HEK293 (cell line): Measurements from ENCODE around the gene AEN.

Experiments used
- CTCF ChIA-PET: fragments of 350-600 bp; formaldehyde crosslinking; extraction: SDS; loops from one replicate; lab custom pipeline; 2021; ENCODE audit warnings: antibody characterized with exemption; lab: Yijun Ruan, JAX
- POLR2A ChIA-PET: fragments of 300-600 bp; formaldehyde crosslinking; extraction: SDS; loops from one replicate; lab custom pipeline; 2020; ENCODE audit warnings: antibody characterized with exemption, inconsistent platforms; lab: Yijun Ruan, JAX
- H3K27ac ChIP-seq: fragments of 200-500 bp; sonication (Bioruptor generic); 2 replicates; pipeline ENCODE4 v1.5.1; 2014; ENCODE audit warnings: low read depth, low read length, control low read depth, inconsistent platforms; ENCODE audit errors: extremely low read depth
- H3K36me3 ChIP-seq, 2 experiments: fragments of 200-500 bp in 1 of 2; sonication (Bioruptor generic) in 1 of 2; 1 replicate in 1 of 2; 2 replicates in 1 of 2; pipeline ENCODE4 v1.5.1; 2014 to 2017; ENCODE audit warnings: inconsistent platforms in 2 of 2, low read length in 2 of 2; ENCODE audit not compliant: control insufficient read depth in 2 of 2, insufficient read depth in 1 of 2
- H3K4me1 ChIP-seq: fragments of 200-500 bp; sonication (Bioruptor generic); 2 replicates; pipeline ENCODE4 v1.5.1; 2014; ENCODE audit warnings: mild to moderate bottlenecking, low read length, inconsistent platforms; ENCODE audit not compliant: control insufficient read depth, insufficient read depth
- H3K4me3 ChIP-seq: 2 replicates; pipeline ENCODE4 v1.5.1; 2011; ENCODE audit warnings: low read depth, mild to moderate bottlenecking, control low read depth, low read length, moderate library complexity
- H3K9me3 ChIP-seq: fragments of 200-500 bp; sonication (Bioruptor generic); 2 replicates; pipeline ENCODE4 v1.5.1; 2014; ENCODE audit warnings: low read depth, low read length, inconsistent platforms; ENCODE audit not compliant: control insufficient read depth, insufficient read depth
- KLF8 ChIP-seq: fragments of 450-650 bp; formaldehyde crosslinking; IDR thresholded peaks from 2 replicates; pipeline ENCODE4 v1.5.1; 2016; ENCODE audit warnings: missing biosample characterization, missing genetic modification characterization
- YY2 ChIP-seq: fragments of 450-650 bp; formaldehyde crosslinking; IDR thresholded peaks from 2 replicates; pipeline ENCODE4 v1.5.1; 2016; ENCODE audit warnings: missing biosample characterization, missing genetic modification characterization
- ZBTB21 ChIP-seq: fragments of 450-650 bp; formaldehyde crosslinking; IDR thresholded peaks from 2 replicates; pipeline ENCODE4 v1.5.1; 2017; ENCODE audit warnings: missing biosample characterization, missing genetic modification characterization
- ZFP3 ChIP-seq: fragments of 450-650 bp; formaldehyde crosslinking; IDR thresholded peaks from 2 replicates; pipeline ENCODE4 v1.5.1; 2016; ENCODE audit warnings: low read depth, missing biosample characterization, missing genetic modification characterization
- ZNF19 ChIP-seq: fragments of 450-650 bp; formaldehyde crosslinking; IDR thresholded peaks from 2 replicates; pipeline ENCODE4; 2016; ENCODE audit warnings: missing biosample characterization, missing genetic modification characterization, low read depth
- ZNF214 ChIP-seq: fragments of 450-650 bp; formaldehyde crosslinking; IDR thresholded peaks from 2 replicates; pipeline ENCODE4 v1.5.1; 2017; ENCODE audit warnings: missing biosample characterization, mild to moderate bottlenecking, missing genetic modification characterization, borderline replicate concordance
- ZNF366 ChIP-seq: fragments of 450-650 bp; formaldehyde crosslinking; conservative IDR thresholded peaks from 2 replicates; pipeline ENCODE4 v1.5.1; 2016; ENCODE audit warnings: missing biosample characterization, missing genetic modification characterization
- ZNF391 ChIP-seq: fragments of 450-650 bp; formaldehyde crosslinking; IDR thresholded peaks from 2 replicates; pipeline ENCODE4 v1.5.1; 2016; ENCODE audit warnings: low read depth, missing biosample characterization, missing genetic modification characterization, borderline replicate concordance
- ZNF394 ChIP-seq: fragments of 450-650 bp; formaldehyde crosslinking; IDR thresholded peaks from 2 replicates; pipeline ENCODE4 v1.5.1; 2016; ENCODE audit warnings: missing biosample characterization, missing genetic modification characterization, mild to moderate bottlenecking, moderate library complexity, borderline replicate concordance
- ZNF514 ChIP-seq: fragments of 450-650 bp; formaldehyde crosslinking; IDR thresholded peaks from 2 replicates; pipeline ENCODE4 v1.5.1; 2016; ENCODE audit warnings: missing biosample characterization, missing genetic modification characterization
- ZNF623 ChIP-seq: fragments of 450-650 bp; formaldehyde crosslinking; IDR thresholded peaks from 2 replicates; pipeline ENCODE4 v1.5.1; 2016; ENCODE audit warnings: missing biosample characterization, missing genetic modification characterization
- ZNF658 ChIP-seq: fragments of 450-650 bp; formaldehyde crosslinking; IDR thresholded peaks from 2 replicates; pipeline ENCODE4; 2016; ENCODE audit warnings: missing biosample characterization, missing genetic modification characterization
- ZNF660 ChIP-seq: fragments of 450-650 bp; IDR thresholded peaks from 2 replicates; pipeline ENCODE4 v1.5.1; 2018; ENCODE audit warnings: missing biosample characterization, mild to moderate bottlenecking, missing genetic modification characterization
- ZNF670 ChIP-seq: fragments of 450-650 bp; formaldehyde crosslinking; IDR thresholded peaks from 2 replicates; pipeline ENCODE4 v1.5.1; 2016; ENCODE audit warnings: missing biosample characterization, missing genetic modification characterization, low read depth
- ZNF677 ChIP-seq: fragments of 450-650 bp; IDR thresholded peaks from 2 replicates; pipeline ENCODE4 v1.5.0; 2018; ENCODE audit warnings: missing biosample characterization, mild to moderate bottlenecking, missing genetic modification characterization, moderate library complexity
- TF ChIP-seq, protein P1 (sequence below): fragments of 450-650 bp; formaldehyde crosslinking; IDR thresholded peaks from 2 replicates; pipeline ENCODE4 v1.5.1; 2016; ENCODE audit warnings: missing biosample characterization, missing genetic modification characterization, borderline replicate concordance
- TF ChIP-seq, protein P2 (sequence below): fragments of 450-650 bp; formaldehyde crosslinking; IDR thresholded peaks from 2 replicates; pipeline ENCODE4 v1.5.1; 2016; ENCODE audit warnings: missing biosample characterization, missing genetic modification characterization
- TF ChIP-seq, protein P3 (sequence below): fragments of 450-650 bp; formaldehyde crosslinking; IDR thresholded peaks from 2 replicates; pipeline ENCODE4 v1.5.1; 2017; ENCODE audit warnings: missing biosample characterization, missing genetic modification characterization

Gene AEN

DNA sequence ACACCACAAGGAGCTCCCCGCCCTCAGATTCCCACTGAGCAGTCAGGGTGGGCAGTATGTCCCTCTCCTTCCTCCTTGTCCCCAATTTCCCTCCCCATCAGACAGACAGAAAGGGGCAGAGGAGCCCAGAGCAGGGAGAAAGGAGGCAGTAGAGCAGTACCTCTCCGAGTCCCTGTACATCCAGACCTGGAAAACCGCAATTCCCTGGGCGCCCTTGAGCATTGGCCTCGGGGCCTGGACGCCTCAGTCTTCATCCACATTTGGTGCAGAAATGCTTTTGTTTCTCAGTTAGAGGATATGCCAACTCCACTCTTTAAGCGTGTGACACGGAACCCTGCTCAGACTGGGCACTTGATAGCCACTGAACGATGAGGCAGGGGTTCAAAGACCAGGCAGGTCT is 23.6 kb downstream of the AEN start:
- no peak overlapping the region for H3K4me3 ChIP-seq

DNA sequence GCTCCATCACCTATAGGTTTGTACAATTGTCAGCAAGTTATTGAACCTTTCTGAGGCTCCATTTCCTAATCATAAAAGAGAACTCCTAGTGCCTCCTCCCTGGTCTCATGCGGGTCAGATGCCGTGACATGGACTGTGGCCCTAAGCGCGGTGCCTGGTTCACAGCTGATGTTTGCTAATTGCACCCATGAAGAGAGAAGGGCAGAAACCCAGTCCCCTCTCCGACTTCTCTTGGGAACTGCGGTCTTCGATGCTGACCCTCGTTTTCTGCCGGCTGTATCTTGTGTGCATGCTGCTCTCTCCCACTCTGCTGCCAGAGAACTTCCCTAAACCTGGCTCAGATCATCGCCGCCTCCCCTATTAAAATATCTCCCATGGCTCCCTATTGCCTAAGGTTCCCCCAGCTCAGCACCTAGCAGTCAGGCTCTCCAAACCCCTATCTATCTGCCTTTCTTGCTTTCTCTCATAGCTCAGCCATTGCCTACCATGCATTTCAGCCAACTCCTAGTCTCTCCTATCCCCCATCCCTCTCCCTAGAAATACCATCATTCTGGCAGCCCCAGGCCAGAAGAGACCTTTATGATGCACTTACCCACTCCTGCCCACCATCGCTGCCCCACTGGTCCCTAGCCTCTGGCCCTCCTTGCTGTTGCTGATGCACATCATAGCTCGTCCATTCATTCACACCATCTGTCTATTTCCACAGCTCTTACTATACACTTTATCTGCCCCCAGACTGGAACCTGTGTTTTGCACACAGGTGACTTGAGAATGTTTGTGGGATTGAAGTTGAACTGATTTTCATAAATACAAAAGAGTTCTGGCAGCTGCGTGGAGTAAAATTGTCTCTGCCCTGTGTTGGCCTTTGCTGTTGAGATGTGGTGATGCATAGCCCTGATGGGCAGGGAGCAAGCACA is 24.3 kb downstream of the AEN start:
- no peak for TF ChIP-seq YY2
- TF ChIP-seq ZNF214 (tag by site-specific recombination) = no peak
- no peak for TF ChIP-seq ZNF658 (tag by site-specific recombination)
- TF ChIP-seq, protein P1, sequence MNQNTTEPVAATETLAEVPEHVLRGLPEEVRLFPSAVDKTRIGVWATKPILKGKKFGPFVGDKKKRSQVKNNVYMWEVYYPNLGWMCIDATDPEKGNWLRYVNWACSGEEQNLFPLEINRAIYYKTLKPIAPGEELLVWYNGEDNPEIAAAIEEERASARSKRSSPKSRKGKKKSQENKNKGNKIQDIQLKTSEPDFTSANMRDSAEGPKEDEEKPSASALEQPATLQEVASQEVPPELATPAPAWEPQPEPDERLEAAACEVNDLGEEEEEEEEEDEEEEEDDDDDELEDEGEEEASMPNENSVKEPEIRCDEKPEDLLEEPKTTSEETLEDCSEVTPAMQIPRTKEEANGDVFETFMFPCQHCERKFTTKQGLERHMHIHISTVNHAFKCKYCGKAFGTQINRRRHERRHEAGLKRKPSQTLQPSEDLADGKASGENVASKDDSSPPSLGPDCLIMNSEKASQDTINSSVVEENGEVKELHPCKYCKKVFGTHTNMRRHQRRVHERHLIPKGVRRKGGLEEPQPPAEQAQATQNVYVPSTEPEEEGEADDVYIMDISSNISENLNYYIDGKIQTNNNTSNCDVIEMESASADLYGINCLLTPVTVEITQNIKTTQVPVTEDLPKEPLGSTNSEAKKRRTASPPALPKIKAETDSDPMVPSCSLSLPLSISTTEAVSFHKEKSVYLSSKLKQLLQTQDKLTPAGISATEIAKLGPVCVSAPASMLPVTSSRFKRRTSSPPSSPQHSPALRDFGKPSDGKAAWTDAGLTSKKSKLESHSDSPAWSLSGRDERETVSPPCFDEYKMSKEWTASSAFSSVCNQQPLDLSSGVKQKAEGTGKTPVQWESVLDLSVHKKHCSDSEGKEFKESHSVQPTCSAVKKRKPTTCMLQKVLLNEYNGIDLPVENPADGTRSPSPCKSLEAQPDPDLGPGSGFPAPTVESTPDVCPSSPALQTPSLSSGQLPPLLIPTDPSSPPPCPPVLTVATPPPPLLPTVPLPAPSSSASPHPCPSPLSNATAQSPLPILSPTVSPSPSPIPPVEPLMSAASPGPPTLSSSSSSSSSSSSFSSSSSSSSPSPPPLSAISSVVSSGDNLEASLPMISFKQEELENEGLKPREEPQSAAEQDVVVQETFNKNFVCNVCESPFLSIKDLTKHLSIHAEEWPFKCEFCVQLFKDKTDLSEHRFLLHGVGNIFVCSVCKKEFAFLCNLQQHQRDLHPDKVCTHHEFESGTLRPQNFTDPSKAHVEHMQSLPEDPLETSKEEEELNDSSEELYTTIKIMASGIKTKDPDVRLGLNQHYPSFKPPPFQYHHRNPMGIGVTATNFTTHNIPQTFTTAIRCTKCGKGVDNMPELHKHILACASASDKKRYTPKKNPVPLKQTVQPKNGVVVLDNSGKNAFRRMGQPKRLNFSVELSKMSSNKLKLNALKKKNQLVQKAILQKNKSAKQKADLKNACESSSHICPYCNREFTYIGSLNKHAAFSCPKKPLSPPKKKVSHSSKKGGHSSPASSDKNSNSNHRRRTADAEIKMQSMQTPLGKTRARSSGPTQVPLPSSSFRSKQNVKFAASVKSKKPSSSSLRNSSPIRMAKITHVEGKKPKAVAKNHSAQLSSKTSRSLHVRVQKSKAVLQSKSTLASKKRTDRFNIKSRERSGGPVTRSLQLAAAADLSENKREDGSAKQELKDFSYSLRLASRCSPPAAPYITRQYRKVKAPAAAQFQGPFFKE (tag by site-specific recombination) = no peak
- TF ChIP-seq ZNF660 (tag by site-specific recombination) = no peak
- TF ChIP-seq, protein P2, sequence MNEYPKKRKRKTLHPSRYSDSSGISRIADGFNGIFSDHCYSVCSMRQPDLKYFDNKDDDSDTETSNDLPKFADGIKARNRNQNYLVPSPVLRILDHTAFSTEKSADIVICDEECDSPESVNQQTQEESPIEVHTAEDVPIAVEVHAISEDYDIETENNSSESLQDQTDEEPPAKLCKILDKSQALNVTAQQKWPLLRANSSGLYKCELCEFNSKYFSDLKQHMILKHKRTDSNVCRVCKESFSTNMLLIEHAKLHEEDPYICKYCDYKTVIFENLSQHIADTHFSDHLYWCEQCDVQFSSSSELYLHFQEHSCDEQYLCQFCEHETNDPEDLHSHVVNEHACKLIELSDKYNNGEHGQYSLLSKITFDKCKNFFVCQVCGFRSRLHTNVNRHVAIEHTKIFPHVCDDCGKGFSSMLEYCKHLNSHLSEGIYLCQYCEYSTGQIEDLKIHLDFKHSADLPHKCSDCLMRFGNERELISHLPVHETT (tag by site-specific recombination) = no peak
- Histone ChIP-seq H3K9me3 (no peaks in the 10 kb centered on the region), H3K27ac (no peak overlapping the region), H3K4me1 (peaks cover 9% of the 10 kb centered on the region), H3K36me3 (no peaks in the 10 kb centered on the region), H3K4me3 (no peak overlapping the region)
- ChIA-PET CTCF (interaction anchor here (0.6 to 2.6 kb wide), 3 partner anchors 10 to 532 kb away, joined by 3 to 10 read pairs (median 3); no protein-coding TSS in a partner anchor), POLR2A (no interaction called here)

More for the DNA sequence above, 23.6 kb downstream of the AEN start:
- ChIA-PET CTCF (interaction anchor here (0.6 to 0.7 kb wide), 2 partner anchors 533 to 590 kb away, joined by 3 to 4 read pairs; no protein-coding TSS in a partner anchor), POLR2A (no interaction called here)
- TF ChIP-seq ZNF623 (tag by site-specific recombination) (no peak), ZNF391 (tag by site-specific recombination) (no peak), ZNF677 (tag by site-specific recombination) (no peak), KLF8 (tag by site-specific recombination) (no peak)
- Histone ChIP-seq H3K27ac (no peak overlapping the region), H3K36me3 (no peaks in the 10 kb centered on the region), H3K4me1 (peaks cover 9% of the 10 kb centered on the region), H3K9me3 (no peaks in the 10 kb centered on the region)

DNA sequence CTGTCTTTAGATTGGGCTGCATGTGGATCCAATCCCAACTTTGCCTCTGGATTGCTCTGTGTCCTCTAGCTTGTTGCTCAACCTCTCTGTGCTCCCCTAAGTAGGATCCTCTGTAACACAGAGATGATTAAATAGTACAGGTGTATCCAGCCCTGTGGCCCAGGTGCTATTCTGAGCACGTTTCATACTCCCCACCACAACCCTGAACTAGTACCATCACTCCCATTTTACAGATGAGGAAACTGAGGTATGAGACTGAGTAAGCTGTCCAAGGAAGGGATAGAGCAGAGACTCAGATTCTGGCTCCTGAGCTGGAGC is 24.9 kb downstream of the AEN start:
- no peaks in the 10 kb centered on the region for H3K36me3 ChIP-seq
- ChIA-PET POLR2A (no interaction called here), CTCF (interaction anchor here (1.3 to 2.6 kb wide), 2 partner anchors 9 to 11 kb away, joined by 3 to 10 read pairs; no protein-coding TSS in a partner anchor)
- H3K4me3 ChIP-seq = no peak overlapping the region
- H3K9me3 ChIP-seq = no peaks in the 10 kb centered on the region
- no peak for TF ChIP-seq ZNF514
- no peak for TF ChIP-seq ZBTB21 (tag by site-specific recombination)
- TF ChIP-seq ZNF366 (tag by site-specific recombination) = no peak
- TF ChIP-seq ZNF19 (tag by site-specific recombination) = no peak
- TF ChIP-seq, protein P3, sequence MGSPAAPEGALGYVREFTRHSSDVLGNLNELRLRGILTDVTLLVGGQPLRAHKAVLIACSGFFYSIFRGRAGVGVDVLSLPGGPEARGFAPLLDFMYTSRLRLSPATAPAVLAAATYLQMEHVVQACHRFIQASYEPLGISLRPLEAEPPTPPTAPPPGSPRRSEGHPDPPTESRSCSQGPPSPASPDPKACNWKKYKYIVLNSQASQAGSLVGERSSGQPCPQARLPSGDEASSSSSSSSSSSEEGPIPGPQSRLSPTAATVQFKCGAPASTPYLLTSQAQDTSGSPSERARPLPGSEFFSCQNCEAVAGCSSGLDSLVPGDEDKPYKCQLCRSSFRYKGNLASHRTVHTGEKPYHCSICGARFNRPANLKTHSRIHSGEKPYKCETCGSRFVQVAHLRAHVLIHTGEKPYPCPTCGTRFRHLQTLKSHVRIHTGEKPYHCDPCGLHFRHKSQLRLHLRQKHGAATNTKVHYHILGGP (tag by site-specific recombination) = no peak
- no peak for TF ChIP-seq ZNF670 (tag by site-specific recombination)
- no peak for TF ChIP-seq ZFP3
- no peak for TF ChIP-seq ZNF394 (tag by site-specific recombination)
- peaks cover 9% of the 10 kb centered on the region for H3K4me1 ChIP-seq
- H3K27ac ChIP-seq = no peak overlapping the region
